ENCODE results near the gene ACP4. TPM values are rescaled to one million over a fixed set of nuclear protein-coding genes. Genes with fewer than 3 reads are reported as not detected.
"Not testable (repeated sequence)": the region's sequence is repeated elsewhere in the genome, so short reads cannot be mapped to it uniquely, and the experiment has no call there.

Gene ACP4
- total and polyA plus RNA-seq, 2 of the 13 experiments (the other 11 are each of a cell fraction or from before 2014, with no cell fraction given) = 0.08 TPM; not detected in 1

DNA sequence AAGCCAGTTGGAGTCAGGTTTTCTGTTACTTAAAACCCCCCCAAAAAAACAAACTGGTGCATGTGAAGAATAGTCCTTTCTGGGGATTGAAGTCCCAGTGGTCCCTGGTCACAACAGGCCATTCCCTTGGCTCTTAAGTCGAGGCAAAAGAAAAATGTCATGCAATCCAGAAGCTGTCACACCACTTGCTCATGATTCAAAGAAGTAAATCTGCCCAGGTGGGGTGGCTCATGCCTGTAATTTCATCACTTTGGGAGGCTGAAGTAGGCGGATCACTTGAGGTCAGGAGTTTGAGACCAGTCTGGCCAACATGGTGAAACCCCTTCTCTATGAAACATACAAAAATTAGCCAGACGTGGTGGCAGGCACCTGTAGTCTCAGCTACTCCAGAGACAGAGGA is 28.7 kb upstream of the ACP4 start:
- BruUV-seq (replicated peaks); H3K79me2 ChIP-seq (ENCODE audit: insufficient read depth, low read length); in situ Hi-C loops (cut with HindIII; ENCODE audit: extremely low pct_ligation_motif_present, low pct_unique_long_range_greater_than_20kb); H3K9me3 ChIP-seq (ENCODE audit: low read length); ATAC-seq; H3K4me1 ChIP-seq (ENCODE audit: insufficient read depth, low read length); H4K20me1 ChIP-seq (ENCODE audit: insufficient read depth, low read length); H3K36me3 ChIP-seq (replicated peaks in 1 of 2; ENCODE audit: control insufficient read depth in 1 of 2, insufficient read depth in 2 of 2, low read length in 2 of 2); intact Hi-C loops (cut with micrococcal nuclease; ENCODE audit: unreplicated experiment); FAIRE-seq; H3K27ac ChIP-seq (ENCODE audit: extremely low read length, insufficient read depth, low read length); H2AFZ ChIP-seq (ENCODE audit: low read length); H3K4me3 ChIP-seq (replicated peaks in 1 of 3; ENCODE audit: insufficient read depth in 1 of 3, low read depth in 2 of 3, low read length in 3 of 3); H3K9ac ChIP-seq (ENCODE audit: insufficient read depth, low read depth, low read length); DNase-seq (ENCODE audit: low spot score); CTCF ChIA-PET (ENCODE audit: low intra/inter-chr PET ratio, low total read pairs); H3K27me3 ChIP-seq (ENCODE audit: control insufficient read depth in 1 of 2, insufficient read depth in 2 of 2, low read length in 2 of 2); POLR2A ChIA-PET; H3K4me2 ChIP-seq (ENCODE audit: low read depth, low read length): not testable (repeated sequence)
- 0% methylated on average over 3 of the region's 3 CpGs for WGBS (ENCODE audit: low lambda C conversion rate)

DNA sequence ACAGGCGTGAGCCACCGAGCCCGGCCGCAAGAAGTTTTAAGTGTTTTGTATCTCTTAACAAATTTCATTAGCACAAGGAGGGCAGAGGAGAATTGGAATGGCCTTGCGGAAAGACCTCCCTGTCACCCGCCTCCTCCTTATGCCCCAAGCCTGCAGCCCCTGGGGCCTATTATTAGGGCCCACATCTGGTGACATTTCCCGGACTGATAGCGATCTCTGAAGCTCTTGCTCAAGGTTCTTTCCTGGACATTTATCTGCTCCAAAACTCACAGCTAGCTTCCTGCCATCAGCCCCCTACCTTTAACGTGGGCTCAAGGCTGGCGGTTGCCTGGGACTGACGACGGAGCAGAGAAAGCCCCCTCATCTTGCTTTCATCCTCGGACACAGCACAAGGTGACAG is 26.7 kb upstream of the ACP4 start:
- H3K4me3 ChIP-seq (replicated peaks in 1 of 3; ENCODE audit: insufficient read depth in 1 of 3, low read depth in 2 of 3, low read length in 3 of 3); in situ Hi-C loops (cut with HindIII; ENCODE audit: extremely low pct_ligation_motif_present, low pct_unique_long_range_greater_than_20kb); H4K20me1 ChIP-seq (ENCODE audit: insufficient read depth, low read length); H3K9ac ChIP-seq (ENCODE audit: insufficient read depth, low read depth, low read length); POLR2A ChIA-PET; H3K79me2 ChIP-seq (ENCODE audit: insufficient read depth, low read length); H3K9me3 ChIP-seq (ENCODE audit: low read length); BruUV-seq (replicated peaks); H3K27ac ChIP-seq (ENCODE audit: extremely low read length, insufficient read depth, low read length); FAIRE-seq; CTCF ChIA-PET (ENCODE audit: low intra/inter-chr PET ratio, low total read pairs); H2AFZ ChIP-seq (ENCODE audit: low read length); H3K27me3 ChIP-seq (ENCODE audit: control insufficient read depth in 1 of 2, insufficient read depth in 2 of 2, low read length in 2 of 2); H3K4me2 ChIP-seq (ENCODE audit: low read depth, low read length); H3K36me3 ChIP-seq (replicated peaks in 1 of 2; ENCODE audit: control insufficient read depth in 1 of 2, insufficient read depth in 2 of 2, low read length in 2 of 2); DNase-seq (ENCODE audit: low spot score); H3K4me1 ChIP-seq (ENCODE audit: insufficient read depth, low read length); ATAC-seq; intact Hi-C loops (cut with micrococcal nuclease; ENCODE audit: unreplicated experiment): not testable (repeated sequence)
- 45% methylated on average over 10 of the region's 13 CpGs for WGBS (ENCODE audit: low lambda C conversion rate)

DNA sequence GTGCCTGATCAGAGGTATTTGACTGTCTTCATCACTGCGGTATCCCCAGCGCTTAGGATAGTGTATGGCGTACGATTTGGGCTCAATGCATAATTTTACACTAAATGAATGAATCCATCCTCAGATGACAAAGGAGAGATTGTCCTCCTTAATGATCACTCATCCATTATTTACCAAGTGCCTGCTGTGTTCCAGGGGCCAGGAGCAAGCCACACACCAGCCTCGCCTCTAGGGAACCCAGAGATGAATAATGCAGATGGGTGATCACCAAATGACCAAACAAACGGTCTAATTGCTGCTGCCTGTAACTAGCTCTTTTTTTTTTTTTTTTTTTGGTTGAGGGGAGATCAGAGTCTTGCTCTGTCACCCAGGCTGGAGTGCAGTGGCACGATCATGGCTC is 25.8 kb upstream of the ACP4 start:
- Histone ChIP-seq H3K36me3 (replicated peaks in 1 of 2; ENCODE audit: control insufficient read depth in 1 of 2, insufficient read depth in 2 of 2, low read length in 2 of 2) (no peaks in the 10 kb centered on the region), H3K9ac (ENCODE audit: insufficient read depth, low read depth, low read length) (no peak overlapping the region), H3K4me1 (ENCODE audit: insufficient read depth, low read length) (no peaks in the 10 kb centered on the region), H3K4me3 (replicated peaks in 1 of 3; ENCODE audit: insufficient read depth in 1 of 3, low read depth in 2 of 3, low read length in 3 of 3) (no peak overlapping the region), H2AFZ (ENCODE audit: low read length) (no peak overlapping the region), H3K79me2 (ENCODE audit: insufficient read depth, low read length) (no peaks in the 10 kb centered on the region), H3K9me3 (ENCODE audit: low read length) (no peaks in the 10 kb centered on the region), H3K4me2 (ENCODE audit: low read depth, low read length) (no peak overlapping the region), H3K27me3 (ENCODE audit: control insufficient read depth in 1 of 2, insufficient read depth in 2 of 2, low read length in 2 of 2) (no peaks in the 10 kb centered on the region; a peak in 2 of 5 replicates), H4K20me1 (ENCODE audit: insufficient read depth, low read length) (no peaks in the 10 kb centered on the region), H3K27ac (ENCODE audit: extremely low read length, insufficient read depth, low read length) (no peak overlapping the region)
- 30% methylated on average over 5 of the region's 7 CpGs for WGBS (ENCODE audit: low lambda C conversion rate)
- no TSS peak for BruUV-seq (replicated peaks)
- intact Hi-C loops (cut with micrococcal nuclease; ENCODE audit: unreplicated experiment) = no loop called here
- ATAC-seq = no peak
- no peak for FAIRE-seq
- POLR2A ChIA-PET = no interaction called here
- in situ Hi-C loops (cut with HindIII; ENCODE audit: extremely low pct_ligation_motif_present, low pct_unique_long_range_greater_than_20kb) = no loop called here
- CTCF ChIA-PET (ENCODE audit: low intra/inter-chr PET ratio, low total read pairs) = no interaction called here
- DNase-seq (ENCODE audit: low spot score) = no peak
- TF ChIP-seq, protein P1, sequence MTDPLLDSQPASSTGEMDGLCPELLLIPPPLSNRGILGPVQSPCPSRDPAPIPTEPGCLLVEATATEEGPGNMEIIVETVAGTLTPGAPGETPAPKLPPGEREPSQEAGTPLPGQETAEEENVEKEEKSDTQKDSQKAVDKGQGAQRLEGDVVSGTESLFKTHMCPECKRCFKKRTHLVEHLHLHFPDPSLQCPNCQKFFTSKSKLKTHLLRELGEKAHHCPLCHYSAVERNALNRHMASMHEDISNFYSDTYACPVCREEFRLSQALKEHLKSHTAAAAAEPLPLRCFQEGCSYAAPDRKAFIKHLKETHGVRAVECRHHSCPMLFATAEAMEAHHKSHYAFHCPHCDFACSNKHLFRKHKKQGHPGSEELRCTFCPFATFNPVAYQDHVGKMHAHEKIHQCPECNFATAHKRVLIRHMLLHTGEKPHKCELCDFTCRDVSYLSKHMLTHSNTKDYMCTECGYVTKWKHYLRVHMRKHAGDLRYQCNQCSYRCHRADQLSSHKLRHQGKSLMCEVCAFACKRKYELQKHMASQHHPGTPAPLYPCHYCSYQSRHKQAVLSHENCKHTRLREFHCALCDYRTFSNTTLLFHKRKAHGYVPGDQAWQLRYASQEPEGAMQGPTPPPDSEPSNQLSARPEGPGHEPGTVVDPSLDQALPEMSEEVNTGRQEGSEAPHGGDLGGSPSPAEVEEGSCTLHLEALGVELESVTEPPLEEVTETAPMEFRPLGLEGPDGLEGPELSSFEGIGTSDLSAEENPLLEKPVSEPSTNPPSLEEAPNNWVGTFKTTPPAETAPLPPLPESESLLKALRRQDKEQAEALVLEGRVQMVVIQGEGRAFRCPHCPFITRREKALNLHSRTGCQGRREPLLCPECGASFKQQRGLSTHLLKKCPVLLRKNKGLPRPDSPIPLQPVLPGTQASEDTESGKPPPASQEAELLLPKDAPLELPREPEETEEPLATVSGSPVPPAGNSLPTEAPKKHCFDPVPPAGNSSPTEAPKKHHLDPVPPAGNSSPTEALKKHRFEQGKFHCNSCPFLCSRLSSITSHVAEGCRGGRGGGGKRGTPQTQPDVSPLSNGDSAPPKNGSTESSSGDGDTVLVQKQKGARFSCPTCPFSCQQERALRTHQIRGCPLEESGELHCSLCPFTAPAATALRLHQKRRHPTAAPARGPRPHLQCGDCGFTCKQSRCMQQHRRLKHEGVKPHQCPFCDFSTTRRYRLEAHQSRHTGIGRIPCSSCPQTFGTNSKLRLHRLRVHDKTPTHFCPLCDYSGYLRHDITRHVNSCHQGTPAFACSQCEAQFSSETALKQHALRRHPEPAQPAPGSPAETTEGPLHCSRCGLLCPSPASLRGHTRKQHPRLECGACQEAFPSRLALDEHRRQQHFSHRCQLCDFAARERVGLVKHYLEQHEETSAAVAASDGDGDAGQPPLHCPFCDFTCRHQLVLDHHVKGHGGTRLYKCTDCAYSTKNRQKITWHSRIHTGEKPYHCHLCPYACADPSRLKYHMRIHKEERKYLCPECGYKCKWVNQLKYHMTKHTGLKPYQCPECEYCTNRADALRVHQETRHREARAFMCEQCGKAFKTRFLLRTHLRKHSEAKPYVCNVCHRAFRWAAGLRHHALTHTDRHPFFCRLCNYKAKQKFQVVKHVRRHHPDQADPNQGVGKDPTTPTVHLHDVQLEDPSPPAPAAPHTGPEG (CRISPR knock-in tag; IDR thresholded peaks at IDR 0.05) = no peak
- TF ChIP-seq GATA4 (IDR thresholded peaks at IDR 0.05; ENCODE audit: borderline replicate concordance, low read depth) (no peak), DR1 (CRISPR knock-in tag; IDR thresholded peaks at IDR 0.05) (no peak), TOPORS (CRISPR knock-in tag; IDR thresholded peaks at IDR 0.05) (no peak), KLF6 (CRISPR knock-in tag; IDR thresholded peaks at IDR 0.05) (no peak), SP140L (CRISPR knock-in tag; IDR thresholded peaks at IDR 0.05; ENCODE audit: borderline replicate concordance) (no peak), ZKSCAN8 (CRISPR knock-in tag; IDR thresholded peaks at IDR 0.05; ENCODE audit: borderline replicate concordance) (no peak), ZNF354B (CRISPR knock-in tag; IDR thresholded peaks at IDR 0.05) (no peak)

All from HepG2 (cell line).